ENCODE results near the gene NTN5.
"Not testable (repeated sequence)": the region's sequence is repeated elsewhere in the genome, so short reads cannot be mapped to it uniquely, and the experiment has no call there.

The NTN5 gene

GRCh38 chr19:48635966-48636858 is 36.6 kb downstream of the NTN5 start:
- H3K4me3 ChIP-seq (ENCODE audit: low read length) = peak overlapping the region; percentile 64
- no peak for TF ChIP-seq CTCF (conservative IDR thresholded peaks at IDR 0.05; ENCODE audit: low read length)
- DNase-seq (ENCODE audit: low read depth) = no peak

GRCh38 chr19:48635263-48635965 is 37.4 kb downstream of the NTN5 start:
- DNase-seq (ENCODE audit: low read depth) = no peak
- TF ChIP-seq CTCF (conservative IDR thresholded peaks at IDR 0.05; ENCODE audit: low read length) = no peak
- peak overlapping the region; percentile 64 for H3K4me3 ChIP-seq (ENCODE audit: low read length)

- peak; percentile 95 for DNase-seq (ENCODE audit: low read depth)
- no peak for TF ChIP-seq CTCF (conservative IDR thresholded peaks at IDR 0.05; ENCODE audit: low read length)
- peak overlapping the region; percentile 64 for H3K4me3 ChIP-seq (ENCODE audit: low read length)
Measured at GRCh38 chr19:48634424-48635262, 38.2 kb downstream of the NTN5 start.

- DNase-seq (ENCODE audit: low read depth) = no peak
- TF ChIP-seq CTCF (conservative IDR thresholded peaks at IDR 0.05; ENCODE audit: low read length) = no peak
- peak overlapping the region; percentile 56 for H3K4me3 ChIP-seq (ENCODE audit: low read length)
Measured at GRCh38 chr19:48634036-48634342, 38.8 kb downstream of the NTN5 start.

GRCh38 chr19:48633148-48634035 is 39.4 kb downstream of the NTN5 start:
- DNase-seq (ENCODE audit: low read depth) = no peak
- peak overlapping the region; percentile 56; the same call in 1 of the 2 replicates for H3K4me3 ChIP-seq (ENCODE audit: low read length)
- TF ChIP-seq CTCF (conservative IDR thresholded peaks at IDR 0.05; ENCODE audit: low read length) = no peak

GRCh38 chr19:48632692-48633147 is 40.1 kb downstream of the NTN5 start:
- H3K4me3 ChIP-seq (ENCODE audit: low read length) = no peak overlapping the region
- TF ChIP-seq CTCF (conservative IDR thresholded peaks at IDR 0.05; ENCODE audit: low read length) = no peak; the same call in 1 of the 2 replicates
- DNase-seq (ENCODE audit: low read depth) = peak; percentile 54

GRCh38 chr19:48632286-48632685 is 40.5 kb downstream of the NTN5 start:
- not testable (repeated sequence) for H3K4me3 ChIP-seq (ENCODE audit: low read length); DNase-seq (ENCODE audit: low read depth)
